Transverse colon (tissue), 4 donors: ENCODE measurements around the gene CHAT. TPM values are rescaled to one million over a fixed set of nuclear protein-coding genes. Genes with fewer than 3 reads are reported as not detected.

Source experiments
- DNase-seq: peaks from one replicate; pipeline ENCODE4 v3.0.0-alpha.2; 2019
- H3K27ac ChIP-seq, 4 donors: fragments of 200-600 bp; sonication (generic); 2 replicates each; pipeline ENCODE4 v1.5.1; 2016 to 2018; ENCODE audit warnings: inconsistent platforms in 4 of 4
- H3K27me3 ChIP-seq: fragments of 200-600 bp; sonication (generic); 2 replicates; pipeline ENCODE4 v1.5.1; 2017; ENCODE audit warnings: inconsistent platforms
- H3K36me3 ChIP-seq, 4 donors: fragments of 200-600 bp; sonication (generic); 2 replicates each; pipeline ENCODE4 v1.5.1; 2017 to 2019; ENCODE audit warnings: inconsistent platforms in 4 of 4
- H3K4me1 ChIP-seq, 4 donors: fragments of 200-600 bp; sonication (generic); 2 replicates each; pipeline ENCODE4 v1.5.1; 2017 to 2020; ENCODE audit warnings: inconsistent platforms in 4 of 4
- H3K4me3 ChIP-seq, 4 donors: fragments of 200-600 bp; sonication (generic); 1 replicate in 1 of 4; 2 replicates in 3 of 4; pipeline versions ENCODE4 v1.5.1 to v1.6.1; 2017 to 2019; ENCODE audit warnings: inconsistent platforms in 4 of 4
- H3K9me3 ChIP-seq, 2 donors: fragments of 200-600 bp; sonication (generic); 2 replicates each; pipeline ENCODE4 v1.5.1; 2017 to 2019; ENCODE audit warnings: inconsistent platforms in 2 of 2
- EP300 ChIP-seq: sonication (generic); formaldehyde crosslinking; IDR thresholded peaks from one replicate; pipeline ENCODE4 v1.6.1; 2017; ENCODE audit warnings: antibody characterized with exemption, low read depth
- POLR2A ChIP-seq: fragments of 450-650 bp; IDR thresholded peaks from one replicate; pipeline ENCODE4 v1.6.1; 2016; ENCODE audit warnings: antibody characterized with exemption, mild to moderate bottlenecking, moderate library complexity
- POLR2AphosphoS5 ChIP-seq, 3 donors: sonication (generic); formaldehyde crosslinking; IDR thresholded peaks; one replicate each; pipeline ENCODE4 v1.6.1; 2016; ENCODE audit warnings: antibody characterized with exemption in 3 of 3
- WGBS, 2 donors: methylation state at CpG; one replicate each; pipeline ENCODE4 v1.1.5; 2018; ENCODE audit warnings: low coverage in 1 of 2; 5-methylcytosine and 5-hydroxymethylcytosine counted together
- in situ Hi-C, 4 donors: fragments of 200-750 bp; cut with MboI; loops; one replicate each; pipeline versions ENCODE4 v1.15.0 to v1.15.1; 2017; ENCODE audit warnings: low sequenced_read_pairs in 3 of 4, low pct_ligation_motif_present in 1 of 4, low pct_unique_long_range_greater_than_20kb in 1 of 4
- intact Hi-C: fragments of 100-400 bp; cut with DNase I; formaldehyde crosslinking; loops from one replicate; pipeline ENCODE4 v1.15.1; 2023; ENCODE audit warnings: low total_unique reads
- total RNA-seq, 4 donors: library from RNA; depleted of rRNA; stranded (reverse); fragments of >200 nt; gene quantifications; one replicate each; pipeline ENCODE4 v1.1.0, GENCODE V29; 2016
- TF ChIP-seq, protein P1 (sequence below), 5 experiments: fragments of 200-600 bp in 3 of 5; fragments of 450-650 bp in 2 of 5; sonication (generic) in 3 of 5; IDR thresholded peaks; 1 replicate in 2 of 5; 2 replicates in 3 of 5; pipeline ENCODE4 v1.5.1; 2016 to 2017; ENCODE audit warnings: antibody characterized with exemption in 5 of 5, inconsistent platforms in 3 of 5, mild to moderate bottlenecking in 2 of 5, moderate library complexity in 1 of 5

The CHAT gene
- total RNA-seq, 4 donors from 2014 or later: 1.1 to 3.8 TPM; not detected in 2

DNA sequence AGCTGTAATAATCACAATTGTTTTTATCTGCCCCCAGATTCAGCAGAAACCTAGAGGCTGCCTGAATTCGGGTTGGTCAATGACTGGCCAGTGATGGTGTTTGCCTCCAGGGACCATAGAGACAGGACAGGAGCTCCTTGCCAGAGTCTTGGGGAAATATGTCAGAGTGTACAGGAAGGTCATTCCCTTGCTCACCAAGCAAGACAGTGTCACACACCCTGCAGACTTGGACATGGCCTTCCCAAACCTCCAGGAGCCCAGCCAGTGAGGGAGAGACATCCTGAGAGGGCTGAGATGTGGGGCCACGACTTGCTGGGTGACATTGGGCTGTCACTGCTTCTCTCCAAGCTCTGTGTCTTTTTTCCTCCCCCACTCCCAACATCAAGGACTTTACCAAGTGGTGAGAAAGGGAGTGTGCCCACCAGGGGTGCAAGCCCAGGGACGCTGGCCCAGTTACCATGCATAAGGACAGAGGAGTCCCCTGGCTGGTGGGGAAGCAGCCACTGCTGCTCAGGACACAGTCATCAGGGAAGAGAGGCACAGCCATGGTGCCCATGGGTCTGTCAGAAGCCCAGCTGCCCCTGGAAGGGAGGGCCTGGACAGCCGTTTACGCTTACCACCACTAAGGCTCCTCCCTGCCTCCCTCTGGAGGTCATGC is 40.3 kb downstream of the CHAT start:
- Histone ChIP-seq H3K27ac (no peak overlapping the region), H3K4me3 (no peak overlapping the region), H3K4me1 (no peaks in the 10 kb centered on the region), H3K36me3 (no peaks in the 10 kb centered on the region), H3K9me3 (no peaks in the 10 kb centered on the region), H3K27me3 (no peaks in the 10 kb centered on the region)
- intact Hi-C loops (no loop called here), in situ Hi-C loops (no loop called here)
- 54% methylated on average over 5 of the region's 5 CpGs; no CpG with 5 or more reads in 1 of the 2 donors for WGBS, 2 donors
- no peak for TF ChIP-seq EP300
- no peak for TF ChIP-seq POLR2A
- no peak for TF ChIP-seq POLR2AphosphoS5 (IDR thresholded peaks at IDR 0.05)
- TF ChIP-seq, protein P1, sequence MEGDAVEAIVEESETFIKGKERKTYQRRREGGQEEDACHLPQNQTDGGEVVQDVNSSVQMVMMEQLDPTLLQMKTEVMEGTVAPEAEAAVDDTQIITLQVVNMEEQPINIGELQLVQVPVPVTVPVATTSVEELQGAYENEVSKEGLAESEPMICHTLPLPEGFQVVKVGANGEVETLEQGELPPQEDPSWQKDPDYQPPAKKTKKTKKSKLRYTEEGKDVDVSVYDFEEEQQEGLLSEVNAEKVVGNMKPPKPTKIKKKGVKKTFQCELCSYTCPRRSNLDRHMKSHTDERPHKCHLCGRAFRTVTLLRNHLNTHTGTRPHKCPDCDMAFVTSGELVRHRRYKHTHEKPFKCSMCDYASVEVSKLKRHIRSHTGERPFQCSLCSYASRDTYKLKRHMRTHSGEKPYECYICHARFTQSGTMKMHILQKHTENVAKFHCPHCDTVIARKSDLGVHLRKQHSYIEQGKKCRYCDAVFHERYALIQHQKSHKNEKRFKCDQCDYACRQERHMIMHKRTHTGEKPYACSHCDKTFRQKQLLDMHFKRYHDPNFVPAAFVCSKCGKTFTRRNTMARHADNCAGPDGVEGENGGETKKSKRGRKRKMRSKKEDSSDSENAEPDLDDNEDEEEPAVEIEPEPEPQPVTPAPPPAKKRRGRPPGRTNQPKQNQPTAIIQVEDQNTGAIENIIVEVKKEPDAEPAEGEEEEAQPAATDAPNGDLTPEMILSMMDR (IDR thresholded peaks at IDR 0.05): no peak
- DNase-seq: no peak

DNA sequence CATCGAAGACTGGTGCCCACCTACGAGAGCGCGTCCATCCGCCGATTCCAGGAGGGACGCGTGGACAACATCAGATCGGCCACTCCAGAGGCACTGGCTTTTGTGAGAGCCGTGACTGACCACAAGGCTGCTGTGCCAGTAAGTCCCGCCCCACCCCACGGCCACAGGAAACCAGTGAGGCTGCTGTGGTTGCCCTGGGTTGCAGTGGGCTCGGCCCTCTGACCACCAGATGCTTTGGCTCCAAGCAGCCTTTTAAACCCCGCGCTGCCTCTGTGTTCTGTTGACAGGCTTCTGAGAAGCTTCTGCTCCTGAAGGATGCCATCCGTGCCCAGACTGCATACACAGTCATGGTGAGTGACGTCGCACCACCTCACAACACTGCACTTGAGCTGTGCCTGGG is 41.3 kb downstream of the CHAT start:
- 82 to 100% methylated on average over 2 to 18 of the region's 18 CpGs for WGBS, 2 donors

DNA sequence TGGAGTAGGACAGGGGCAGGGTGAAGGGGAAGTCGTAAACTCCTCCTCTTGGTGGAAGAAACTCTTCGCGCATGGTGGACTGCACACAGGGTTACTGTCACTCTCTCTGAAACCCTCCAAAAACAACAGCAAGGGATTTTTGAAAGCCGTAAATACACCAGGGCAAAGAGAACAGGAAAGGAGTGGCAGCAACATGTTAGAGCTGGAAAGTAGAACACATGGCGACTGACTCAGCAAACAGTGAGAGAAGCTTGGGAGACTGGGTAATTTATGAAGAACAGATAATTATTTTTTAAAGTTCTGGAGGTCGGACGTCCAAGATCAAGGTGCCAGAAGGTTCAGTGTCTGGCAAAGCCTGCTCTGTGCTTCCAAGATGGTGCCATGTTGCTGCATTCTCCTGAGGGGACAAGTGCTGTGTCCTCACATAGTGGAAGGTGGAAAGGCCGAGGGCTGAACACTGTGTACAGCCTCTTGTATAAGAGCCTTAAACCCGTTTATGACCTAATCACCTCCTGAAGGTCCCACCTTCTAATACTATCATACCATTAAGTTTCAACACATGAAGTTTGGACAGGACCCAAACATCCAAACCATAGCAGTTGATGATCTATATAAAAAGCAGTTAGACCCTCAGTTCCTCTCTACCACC is 43.1 kb downstream of the CHAT start:
- H3K4me1 ChIP-seq: no peaks in the 10 kb centered on the region
- no peaks in the 10 kb centered on the region for H3K27me3 ChIP-seq
- H3K4me3 ChIP-seq: no peak overlapping the region
- in situ Hi-C loops (no loop called here), intact Hi-C loops (no loop called here)
- H3K27ac ChIP-seq: no peak overlapping the region
- no peak for DNase-seq
- no peaks in the 10 kb centered on the region for H3K9me3 ChIP-seq
- TF ChIP-seq POLR2A: no peak
- no peak for TF ChIP-seq POLR2AphosphoS5 (IDR thresholded peaks at IDR 0.05)
- no peak for TF ChIP-seq EP300
- TF ChIP-seq, protein P1 (IDR thresholded peaks at IDR 0.05): no peak
- no peaks in the 10 kb centered on the region for H3K36me3 ChIP-seq
- 65 to 78% methylated on average over 7 to 9 of the region's 9 CpGs for WGBS, 2 donors

More for the DNA sequence above, 41.3 kb downstream of the CHAT start:
- TF ChIP-seq EP300 (no peak), POLR2AphosphoS5 (IDR thresholded peaks at IDR 0.05) (no peak), POLR2A (no peak)
- TF ChIP-seq, protein P1 (IDR thresholded peaks at IDR 0.05): no peak
- Histone ChIP-seq H3K4me3 (no peak overlapping the region), H3K36me3 (no peaks in the 10 kb centered on the region), H3K27ac (no peak overlapping the region), H3K27me3 (no peaks in the 10 kb centered on the region), H3K9me3 (no peaks in the 10 kb centered on the region), H3K4me1 (no peaks in the 10 kb centered on the region)
- intact Hi-C loops (no loop called here), in situ Hi-C loops (no loop called here)
- DNase-seq: no peak

DNA sequence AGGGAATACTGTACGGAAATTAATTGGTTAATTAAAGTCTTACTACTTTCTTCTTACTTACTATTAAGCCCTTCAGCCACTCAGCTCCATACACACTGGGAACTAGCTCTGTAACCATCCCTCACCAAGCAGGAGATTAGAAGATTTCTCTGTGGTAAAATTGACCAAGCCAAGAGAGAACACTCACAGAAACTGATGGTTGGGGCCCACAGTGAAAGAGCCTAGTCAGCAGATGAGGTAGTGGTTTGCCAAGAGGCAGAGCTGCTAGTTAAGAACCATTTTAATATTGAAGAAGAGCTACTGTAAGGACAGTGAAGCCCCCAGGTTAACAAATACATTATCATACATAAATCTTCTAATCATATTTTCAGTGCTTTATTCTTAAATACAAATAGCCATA is 43.8 kb downstream of the CHAT start:
- Histone ChIP-seq H3K36me3 (no peaks in the 10 kb centered on the region), H3K27me3 (no peaks in the 10 kb centered on the region), H3K4me1 (no peaks in the 10 kb centered on the region), H3K27ac (no peak overlapping the region), H3K4me3 (no peak overlapping the region), H3K9me3 (no peaks in the 10 kb centered on the region)
- DNase-seq: no peak
- intact Hi-C loops: no loop called here
- in situ Hi-C loops: no loop called here
- no peak for TF ChIP-seq POLR2A
- TF ChIP-seq, protein P1 (IDR thresholded peaks at IDR 0.05): no peak
- no peak for TF ChIP-seq EP300
- no peak for TF ChIP-seq POLR2AphosphoS5 (IDR thresholded peaks at IDR 0.05)
- WGBS, 2 donors: 85 to 100% methylated on average over 1 of the region's 1 CpG
